HAP-1 (cell line): ENCODE measurements around the gene ILRUN.
"Not testable (repeated sequence)": the region's sequence is repeated elsewhere in the genome, so short reads cannot be mapped to it uniquely, and the experiment has no call there.

ENCODE experiments used
- DNase-seq, 2 experiments: peaks; one replicate each; pipeline ENCODE4 v3.0.0-alpha.2; 2016 to 2020; ENCODE audit warnings: low spot score in 2 of 2
- H3K27me3 ChIP-seq: fragments of 250-450 bp; sonication (Bioruptor Pico); 2 replicates; pipeline ENCODE4 v1.5.1; 2020; ENCODE audit warnings: low read depth, mild to moderate bottlenecking, moderate library complexity
- H3K36me3 ChIP-seq: fragments of 250-450 bp; sonication (Bioruptor Pico); replicated peaks from 2 replicates; pipeline ENCODE4 v1.5.1; 2020; ENCODE audit warnings: mild to moderate bottlenecking
- H3K4me1 ChIP-seq: fragments of 250-450 bp; sonication (Bioruptor Pico); 2 replicates; pipeline ENCODE4 v1.5.1; 2020; ENCODE audit warnings: mild to moderate bottlenecking
- H3K4me3 ChIP-seq: fragments of 250-450 bp; sonication (Bioruptor Pico); 2 replicates; pipeline ENCODE4 v1.5.1; 2020; ENCODE audit warnings: mild to moderate bottlenecking, moderate library complexity
- H3K9me3 ChIP-seq: fragments of 250-450 bp; sonication (Bioruptor Pico); 2 replicates; pipeline ENCODE4 v1.5.1; 2020; ENCODE audit warnings: mild to moderate bottlenecking, moderate library complexity
- in situ Hi-C: fragments of 300-500 bp; cut with MboI; formaldehyde crosslinking; loops from 3 replicates; pipeline ENCODE4 v1.14.3; 2020; ENCODE audit warnings: low sequenced_read_pairs, inconsistent platforms, mixed read lengths

ILRUN gene

GRCh38 chr6:34684919-34685318, 11.6 kb downstream of the ILRUN start:
- H3K9me3 ChIP-seq, result no peaks in the 10 kb centered on the region
- H3K36me3 ChIP-seq, result no peaks in the 10 kb centered on the region; the same call in 1 of the 2 replicates
- in situ Hi-C loops, result no loop called here
- peaks cover 20% of the 10 kb centered on the region for H3K4me1 ChIP-seq
- no peak for DNase-seq
- no peak overlapping the region for H3K4me3 ChIP-seq
- no peaks in the 10 kb centered on the region for H3K27me3 ChIP-seq

- peaks cover 22% of the 10 kb centered on the region for H3K4me1 ChIP-seq
- DNase-seq, result peak in 1 of 2 experiments; percentile 38
- in situ Hi-C loops, result no loop called here
Observed at GRCh38 chr6:34684364-34684763, 12.2 kb downstream of the ILRUN start.

DNA sequence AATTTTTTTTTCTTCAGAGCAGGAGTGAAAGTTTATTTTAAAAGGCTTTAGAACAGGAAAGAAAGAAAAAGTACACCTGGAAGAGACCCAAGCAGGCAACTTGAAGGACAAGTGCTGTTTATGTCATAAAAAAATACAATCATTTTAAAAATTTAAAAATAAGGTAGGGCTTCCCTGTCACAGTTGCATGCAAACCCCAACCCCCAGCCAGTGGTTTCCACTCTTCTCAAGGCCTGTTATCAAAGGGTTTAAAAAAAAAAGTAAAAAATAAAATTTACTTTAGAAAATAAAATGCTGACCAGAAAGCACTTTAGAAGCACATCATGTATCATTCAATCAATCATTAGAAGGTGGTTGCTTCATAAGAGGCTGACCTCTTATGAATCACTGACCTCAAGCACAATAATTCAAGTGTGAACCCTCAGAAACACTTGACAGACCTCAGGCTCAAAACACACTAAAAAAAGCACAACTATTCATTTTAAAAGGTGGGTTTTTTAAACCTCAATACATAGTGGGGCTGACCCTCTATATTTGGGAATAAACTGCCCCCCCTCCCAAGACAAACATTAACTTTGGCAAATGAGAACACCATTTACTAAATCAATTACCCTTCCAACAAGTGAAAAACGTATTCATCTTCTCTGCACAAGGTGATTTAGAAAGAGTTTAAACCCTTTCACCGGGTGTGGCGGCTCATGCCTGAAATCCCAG, 15.6 kb downstream of the ILRUN start:
- DNase-seq, result no peak

More at GRCh38 chr6:34684364-34684763, 12.2 kb downstream of the ILRUN start:
- no peaks in the 10 kb centered on the region for H3K9me3 ChIP-seq
- no peak overlapping the region for H3K4me3 ChIP-seq
- H3K36me3 ChIP-seq, result no peaks in the 10 kb centered on the region; the same call in 1 of the 2 replicates
- no peaks in the 10 kb centered on the region for H3K27me3 ChIP-seq

DNA sequence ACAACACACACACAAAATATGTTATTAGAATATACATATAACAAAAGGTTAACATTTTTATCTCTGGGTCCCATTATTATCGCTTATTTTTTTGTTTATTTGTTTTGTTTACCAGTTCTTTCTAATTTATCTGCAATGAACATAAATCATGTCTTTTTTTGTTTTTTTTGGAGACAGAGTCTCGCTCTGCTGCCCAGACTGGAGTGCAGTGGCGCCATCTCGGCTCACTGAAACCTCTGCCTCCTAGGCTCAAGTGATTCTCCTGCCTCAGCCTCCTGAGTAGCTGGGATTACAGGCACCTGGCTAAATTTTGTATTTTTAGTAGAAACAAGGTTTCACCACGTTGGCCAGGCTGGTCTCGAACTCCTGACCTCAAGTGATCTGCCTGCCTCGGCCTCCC, 16.3 kb downstream of the ILRUN start:
- H3K9me3 ChIP-seq, H3K36me3 ChIP-seq, DNase-seq, H3K4me3 ChIP-seq, in situ Hi-C loops, H3K27me3 ChIP-seq: not testable (repeated sequence)
- peaks cover 18% of the 10 kb centered on the region for H3K4me1 ChIP-seq

More for the DNA sequence above, 15.6 kb downstream of the ILRUN start:
- Histone ChIP-seq H3K9me3 (no peaks in the 10 kb centered on the region), H3K27me3 (no peaks in the 10 kb centered on the region), H3K36me3 (no peaks in the 10 kb centered on the region), H3K4me1 (peaks cover 22% of the 10 kb centered on the region), H3K4me3 (no peak overlapping the region)
- in situ Hi-C loops, result no loop called here

DNA sequence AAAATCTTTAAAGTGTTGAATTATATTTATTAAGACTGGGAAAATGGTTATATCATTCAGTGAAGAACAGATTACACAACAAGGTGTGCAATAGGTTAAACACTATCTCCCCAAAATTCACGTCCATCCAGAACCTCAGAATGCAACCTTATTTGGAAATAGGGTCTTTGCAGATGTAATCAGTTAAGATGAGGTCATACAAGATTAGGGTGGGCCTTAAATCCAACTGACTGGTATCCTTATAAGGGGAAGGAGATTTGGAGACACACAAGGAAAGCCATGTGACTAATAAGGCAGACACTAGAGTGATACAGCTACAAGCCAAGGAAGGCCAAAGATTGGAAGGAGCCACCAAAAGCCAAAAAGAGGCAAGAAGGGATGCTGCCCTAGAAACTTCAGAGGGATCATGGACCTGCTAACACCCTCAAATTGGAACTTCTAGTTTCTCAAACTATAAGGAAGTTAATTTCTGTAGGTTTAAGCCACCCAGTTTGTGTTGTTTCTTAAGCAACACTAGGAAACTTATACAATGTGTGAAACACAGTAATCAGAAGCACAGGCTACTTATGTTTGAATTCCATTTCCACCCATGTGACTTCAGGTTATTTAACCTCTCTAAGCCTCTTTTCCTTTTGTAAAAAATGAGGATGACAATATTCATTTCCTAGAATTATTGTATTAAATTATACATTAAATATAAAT, 16.9 kb downstream of the ILRUN start:
- in situ Hi-C loops, result no loop called here
- H3K27me3 ChIP-seq, result no peaks in the 10 kb centered on the region
- no peak for DNase-seq
- no peaks in the 10 kb centered on the region for H3K9me3 ChIP-seq
- H3K36me3 ChIP-seq, result no peaks in the 10 kb centered on the region
- H3K4me1 ChIP-seq, result peaks cover 13% of the 10 kb centered on the region
- no peak overlapping the region for H3K4me3 ChIP-seq

GRCh38 chr6:34676140-34676539, 20.4 kb downstream of the ILRUN start:
- in situ Hi-C loops, result no loop called here
- H3K9me3 ChIP-seq, result no peaks in the 10 kb centered on the region
- no peak overlapping the region for H3K4me3 ChIP-seq
- DNase-seq, result no peak
- H3K4me1 ChIP-seq, result peaks cover 29% of the 10 kb centered on the region
- H3K27me3 ChIP-seq, result no peaks in the 10 kb centered on the region
- no peaks in the 10 kb centered on the region for H3K36me3 ChIP-seq

GRCh38 chr6:34674930-34675329, 21.6 kb downstream of the ILRUN start:
- DNase-seq, result not testable (repeated sequence)

DNA sequence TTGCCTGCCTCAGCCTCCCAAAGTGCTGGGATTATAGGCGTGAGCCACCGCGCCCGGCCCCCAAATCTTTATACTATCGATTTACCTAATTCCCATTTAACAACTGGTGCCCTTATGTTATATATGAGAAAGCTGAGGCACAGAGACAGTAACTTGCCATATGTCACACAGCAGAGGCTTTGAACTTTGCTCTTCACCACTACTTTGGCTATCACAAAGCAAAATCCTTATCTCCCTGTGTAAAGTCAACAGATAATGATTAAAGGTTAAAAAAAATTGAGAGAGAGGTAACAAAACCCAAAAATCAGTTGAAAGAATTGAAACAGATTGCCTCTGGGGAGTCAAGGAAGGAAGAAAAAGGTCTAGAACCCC, 22.3 kb downstream of the ILRUN start:
- no peak for DNase-seq
- in situ Hi-C loops, result no loop called here
- H3K4me1 ChIP-seq, result peaks cover 31% of the 10 kb centered on the region
- no peaks in the 10 kb centered on the region for H3K9me3 ChIP-seq
- no peaks in the 10 kb centered on the region for H3K36me3 ChIP-seq
- H3K4me3 ChIP-seq, result no peak overlapping the region
- no peaks in the 10 kb centered on the region for H3K27me3 ChIP-seq

More at GRCh38 chr6:34674930-34675329, 21.6 kb downstream of the ILRUN start:
- H3K4me1 ChIP-seq, result peaks cover 33% of the 10 kb centered on the region
- H3K4me3 ChIP-seq, in situ Hi-C loops, H3K9me3 ChIP-seq, H3K36me3 ChIP-seq, H3K27me3 ChIP-seq: not testable (repeated sequence)

GRCh38 chr6:34673064-34673463, 23.5 kb downstream of the ILRUN start:
- Histone ChIP-seq H3K4me1 (peaks cover 33% of the 10 kb centered on the region), H3K27me3 (no peaks in the 10 kb centered on the region), H3K36me3 (no peaks in the 10 kb centered on the region), H3K4me3 (no peak overlapping the region), H3K9me3 (no peaks in the 10 kb centered on the region)
- no peak for DNase-seq
- in situ Hi-C loops, result no loop called here

- no peak for DNase-seq
- H3K4me3 ChIP-seq, result no peak overlapping the region
- in situ Hi-C loops, result no loop called here
- peaks cover 37% of the 10 kb centered on the region for H3K4me1 ChIP-seq
- no peaks in the 10 kb centered on the region for H3K36me3 ChIP-seq
- no peaks in the 10 kb centered on the region for H3K9me3 ChIP-seq
- H3K27me3 ChIP-seq, result no peaks in the 10 kb centered on the region
Observed at GRCh38 chr6:34672657-34673043, 23.9 kb downstream of the ILRUN start.

- no peak overlapping the region for H3K4me3 ChIP-seq
- peaks cover 44% of the 10 kb centered on the region for H3K4me1 ChIP-seq
- H3K9me3 ChIP-seq, result no peaks in the 10 kb centered on the region
- DNase-seq, result no peak
- no peaks in the 10 kb centered on the region for H3K27me3 ChIP-seq
- in situ Hi-C loops, result no loop called here
- H3K36me3 ChIP-seq, result no peaks in the 10 kb centered on the region
Observed at GRCh38 chr6:34671801-34672656, 24.5 kb downstream of the ILRUN start.

GRCh38 chr6:34671367-34671766, 25.2 kb downstream of the ILRUN start:
- H3K4me1 ChIP-seq, result peaks cover 50% of the 10 kb centered on the region
- H3K27me3 ChIP-seq, result no peaks in the 10 kb centered on the region
- in situ Hi-C loops, result no loop called here
- no peaks in the 10 kb centered on the region for H3K36me3 ChIP-seq
- no peaks in the 10 kb centered on the region for H3K9me3 ChIP-seq
- no peak overlapping the region for H3K4me3 ChIP-seq
- DNase-seq, result peak in 1 of 2 experiments; percentile 40

- H3K36me3 ChIP-seq, H3K4me3 ChIP-seq, in situ Hi-C loops, H3K27me3 ChIP-seq, DNase-seq, H3K9me3 ChIP-seq: not testable (repeated sequence)
- H3K4me1 ChIP-seq, result peaks cover 73% of the 10 kb centered on the region
Observed at GRCh38 chr6:34668799-34669198, 27.8 kb downstream of the ILRUN start.
